GM13976 (cell line): ENCODE results near the gene BRCC3.
"Not testable (repeated sequence)": the region's sequence is repeated elsewhere in the genome, so short reads cannot be mapped to it uniquely, and the experiment has no call there.

Experiments
- DNase-seq: peaks from one replicate; pipeline ENCODE4 v3.0.0; 2012; ENCODE audit warnings: low spot score
- in situ Hi-C: fragments of 300-500 bp; cut with MboI; formaldehyde crosslinking; loops from one replicate; pipeline ENCODE4 v1.12.0; 2022; ENCODE audit warnings: low sequenced_read_pairs, mixed read lengths, inconsistent platforms; ENCODE audit not compliant: unreplicated experiment
- TF ChIP-seq, protein P1 (sequence below): IDR thresholded peaks from 2 replicates; pipeline ENCODE4 v1.5.1; 2012; ENCODE audit warnings: borderline replicate concordance, mild to moderate bottlenecking; ENCODE audit not compliant: insufficient read depth; ENCODE audit errors: extremely low read depth, missing control alignments, control extremely low read depth

Gene BRCC3

DNA sequence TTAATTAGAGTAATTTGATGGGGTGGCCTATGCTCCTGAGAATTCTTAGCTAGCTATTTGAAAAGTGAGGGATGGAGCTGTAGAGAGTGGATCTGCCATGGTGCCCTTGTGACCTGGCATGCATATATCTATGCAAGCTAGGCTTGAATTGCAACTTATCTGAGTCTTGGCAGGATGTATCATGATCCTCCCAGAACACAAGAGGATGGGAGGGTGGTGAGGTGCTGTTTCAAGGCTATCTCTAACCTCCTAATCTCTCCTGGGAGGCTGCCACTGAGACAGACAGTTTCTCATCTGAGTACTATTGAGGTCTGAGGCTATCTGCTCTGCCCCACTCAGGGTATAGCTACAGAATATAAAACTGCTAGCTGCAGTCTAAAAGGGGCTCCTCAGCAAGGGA, 56.6 kb downstream of the BRCC3 start:
- no peak for DNase-seq
- in situ Hi-C loops, result no loop called here

DNA sequence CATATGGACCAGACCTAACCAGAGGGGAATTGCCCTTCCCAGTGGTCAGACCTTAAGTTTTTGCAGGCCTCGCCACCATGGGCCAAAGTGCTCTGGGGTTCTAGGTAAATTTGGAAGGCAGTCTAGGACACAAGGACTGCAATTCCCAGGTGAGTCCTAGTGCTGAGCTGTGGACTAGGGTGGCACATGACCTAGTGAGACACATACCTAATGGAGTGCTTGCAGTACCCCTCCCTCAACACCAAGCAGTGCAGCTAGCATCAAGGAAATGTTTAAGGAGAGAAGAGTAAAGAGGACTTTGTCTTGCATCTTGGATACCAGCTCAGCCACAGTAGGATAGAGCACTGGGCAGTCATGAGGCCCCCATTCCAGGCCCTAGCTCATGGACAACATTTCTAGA, 60.8 kb downstream of the BRCC3 start:
- TF ChIP-seq, protein P1, sequence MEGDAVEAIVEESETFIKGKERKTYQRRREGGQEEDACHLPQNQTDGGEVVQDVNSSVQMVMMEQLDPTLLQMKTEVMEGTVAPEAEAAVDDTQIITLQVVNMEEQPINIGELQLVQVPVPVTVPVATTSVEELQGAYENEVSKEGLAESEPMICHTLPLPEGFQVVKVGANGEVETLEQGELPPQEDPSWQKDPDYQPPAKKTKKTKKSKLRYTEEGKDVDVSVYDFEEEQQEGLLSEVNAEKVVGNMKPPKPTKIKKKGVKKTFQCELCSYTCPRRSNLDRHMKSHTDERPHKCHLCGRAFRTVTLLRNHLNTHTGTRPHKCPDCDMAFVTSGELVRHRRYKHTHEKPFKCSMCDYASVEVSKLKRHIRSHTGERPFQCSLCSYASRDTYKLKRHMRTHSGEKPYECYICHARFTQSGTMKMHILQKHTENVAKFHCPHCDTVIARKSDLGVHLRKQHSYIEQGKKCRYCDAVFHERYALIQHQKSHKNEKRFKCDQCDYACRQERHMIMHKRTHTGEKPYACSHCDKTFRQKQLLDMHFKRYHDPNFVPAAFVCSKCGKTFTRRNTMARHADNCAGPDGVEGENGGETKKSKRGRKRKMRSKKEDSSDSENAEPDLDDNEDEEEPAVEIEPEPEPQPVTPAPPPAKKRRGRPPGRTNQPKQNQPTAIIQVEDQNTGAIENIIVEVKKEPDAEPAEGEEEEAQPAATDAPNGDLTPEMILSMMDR, result no peak
- in situ Hi-C loops, result no loop called here
- DNase-seq, result no peak

More for the DNA sequence above, 56.6 kb downstream of the BRCC3 start:
- TF ChIP-seq, protein P1, result no peak

DNA sequence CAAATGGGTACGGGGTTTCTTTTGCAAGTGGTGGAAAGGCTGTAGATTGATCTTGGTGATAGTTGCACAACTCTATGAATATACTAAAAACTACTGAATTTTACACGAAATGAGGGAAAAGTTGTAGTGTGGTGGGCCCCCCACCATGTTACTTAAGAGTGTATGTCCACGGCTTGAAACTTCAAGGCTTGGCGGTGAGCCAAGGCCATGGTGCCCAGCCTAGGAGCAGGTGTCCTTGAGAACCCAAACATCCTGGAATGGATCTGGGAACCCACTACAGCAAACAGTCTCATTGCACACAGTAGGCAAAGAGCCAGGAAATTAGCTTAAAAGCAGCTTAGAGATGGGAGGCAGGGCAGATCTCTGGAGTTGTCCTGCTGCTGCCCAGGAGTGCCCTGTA, 62.9 kb downstream of the BRCC3 start:
- in situ Hi-C loops, result no loop called here
- DNase-seq, result no peak
- TF ChIP-seq, protein P1, result no peak

DNA sequence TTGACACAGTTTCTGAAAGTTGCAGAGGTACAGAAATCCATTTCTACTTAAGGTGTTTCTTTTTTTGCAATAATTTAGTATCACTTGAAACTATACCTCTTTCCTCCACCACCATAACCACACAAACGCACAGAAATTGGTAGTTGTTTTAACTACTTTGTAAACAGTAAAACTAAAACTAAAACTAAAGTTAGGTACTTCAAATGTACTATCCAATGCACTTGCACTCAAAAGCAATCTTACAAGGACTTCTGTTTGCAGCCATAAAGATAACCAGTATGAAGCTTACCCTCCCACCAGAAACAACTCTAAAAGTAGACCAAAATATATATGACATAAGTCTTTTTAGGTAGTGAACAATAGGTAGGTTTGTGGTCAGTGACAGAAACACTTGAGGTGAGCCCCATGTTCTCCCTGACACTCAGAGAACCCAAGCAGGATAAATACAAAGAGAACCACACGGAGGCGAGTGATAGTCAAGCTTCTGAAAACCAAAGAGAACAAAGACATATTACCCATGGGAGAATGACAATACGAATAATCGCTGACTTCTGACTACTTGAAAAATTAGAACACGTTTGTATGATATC, 72.7 kb downstream of the BRCC3 start:
- in situ Hi-C loops, result no loop called here
- DNase-seq, result no peak
- TF ChIP-seq, protein P1, result no peak

DNA sequence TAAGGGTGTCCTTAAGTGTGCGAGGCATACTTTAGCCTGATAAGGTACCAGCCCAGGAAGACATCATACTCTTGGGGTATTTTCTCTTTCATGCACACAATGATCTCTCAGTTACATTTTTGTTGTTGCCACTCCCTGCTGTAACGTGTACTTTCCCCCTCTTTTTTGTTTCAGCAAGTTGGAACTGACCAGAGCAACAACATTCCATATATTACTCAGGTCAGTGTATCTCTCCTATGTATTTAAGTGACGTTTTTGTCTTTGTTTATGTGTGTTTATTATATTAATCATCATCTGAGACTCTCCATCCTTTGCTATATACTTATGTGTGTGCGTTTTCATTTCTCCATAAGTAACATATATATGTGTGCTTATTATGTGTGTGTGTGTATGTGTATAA, 73.6 kb downstream of the BRCC3 start:
- TF ChIP-seq, protein P1, result no peak
- in situ Hi-C loops, result no loop called here
- no peak for DNase-seq

DNA sequence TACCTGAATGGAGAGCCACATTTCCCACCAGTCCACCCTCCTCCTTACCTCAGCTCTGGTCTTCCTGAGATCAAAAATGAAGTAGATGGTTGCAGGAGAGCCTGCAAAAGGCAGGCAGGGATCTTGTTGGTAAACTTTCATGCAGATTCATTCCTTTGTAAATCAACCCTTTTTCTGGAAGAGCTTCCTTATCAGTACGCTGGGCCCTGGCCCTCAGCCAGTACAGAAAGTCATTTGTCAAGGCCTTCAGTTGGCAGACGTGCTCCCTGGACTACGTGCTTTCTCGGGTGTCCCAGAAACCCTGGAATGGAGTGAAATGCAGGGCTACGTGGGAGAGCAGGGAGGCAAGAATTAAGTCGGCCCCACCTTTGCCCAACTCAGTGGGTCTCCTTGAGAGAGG, 76.3 kb downstream of the BRCC3 start:
- in situ Hi-C loops, DNase-seq: not testable (repeated sequence)

DNA sequence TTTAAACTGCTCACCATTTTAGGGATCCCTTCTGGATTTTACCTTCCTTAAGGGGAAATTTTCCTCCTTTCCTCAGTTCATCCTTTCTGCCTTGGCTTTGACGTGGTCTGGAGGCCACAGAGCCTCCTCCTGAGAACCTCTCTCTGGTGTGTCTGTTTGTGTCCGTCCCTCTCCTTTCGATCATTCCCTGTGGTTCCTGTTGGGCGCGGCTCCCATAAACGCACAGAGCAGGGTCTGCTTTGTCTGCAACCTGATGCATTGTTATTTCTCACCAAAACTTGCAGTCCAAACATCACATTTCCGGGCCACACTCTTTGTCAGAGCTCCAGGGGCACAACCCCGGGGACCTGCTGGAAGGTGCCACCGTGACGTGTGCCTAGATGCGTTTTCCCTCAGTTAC, 76.9 kb downstream of the BRCC3 start:
- DNase-seq, in situ Hi-C loops: not testable (repeated sequence)
